ENCODE data around the gene RPL23. TPM values are rescaled to one million over a fixed set of nuclear protein-coding genes. Genes with fewer than 3 reads are reported as not detected.
A peak's percentile ranks its signal among the peaks of the same experiment; 100 is the strongest.

Gene RPL23
- total RNA-seq, 2 donors from 2014 or later, result 845 to 956 TPM

DNA sequence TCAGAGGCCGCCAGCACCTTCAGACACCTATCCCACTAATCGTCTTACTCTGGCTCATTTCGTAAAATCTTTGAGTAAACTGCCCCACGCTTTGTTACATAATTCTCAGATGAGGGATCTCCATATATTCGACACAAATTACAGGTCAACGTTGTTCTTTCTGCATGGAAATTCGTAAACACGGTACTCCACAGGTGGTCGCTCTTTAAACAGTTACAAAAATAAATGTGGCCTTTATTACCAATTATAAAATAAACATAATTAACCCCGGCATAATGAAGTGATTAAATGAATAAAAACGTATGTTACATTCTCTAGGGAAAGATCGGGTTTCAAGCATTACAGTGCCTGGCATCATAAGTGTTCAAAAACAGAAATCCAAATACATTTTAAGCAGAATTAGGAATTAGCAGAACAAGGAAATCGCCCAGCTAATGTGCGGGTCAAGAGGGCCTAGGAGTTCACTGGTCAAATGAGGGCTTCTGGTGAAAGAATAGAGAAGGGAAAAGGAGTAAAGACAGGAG, 53.2 kb downstream of the RPL23 start:
- intact Hi-C loops (cut with DNase I), result no loop called here
- H3K36me3 ChIP-seq, result peaks cover 16% of the 10 kb centered on the region
- H3K27ac ChIP-seq, result peak overlapping the region; percentile 98
- peak overlapping the region; percentile 66 to 96 for H3K9ac ChIP-seq (ENCODE audit: low read depth in 2 of 2, low read length in 2 of 2)
- H3K9me3 ChIP-seq, result no peaks in the 10 kb centered on the region
- TF ChIP-seq, protein P1, sequence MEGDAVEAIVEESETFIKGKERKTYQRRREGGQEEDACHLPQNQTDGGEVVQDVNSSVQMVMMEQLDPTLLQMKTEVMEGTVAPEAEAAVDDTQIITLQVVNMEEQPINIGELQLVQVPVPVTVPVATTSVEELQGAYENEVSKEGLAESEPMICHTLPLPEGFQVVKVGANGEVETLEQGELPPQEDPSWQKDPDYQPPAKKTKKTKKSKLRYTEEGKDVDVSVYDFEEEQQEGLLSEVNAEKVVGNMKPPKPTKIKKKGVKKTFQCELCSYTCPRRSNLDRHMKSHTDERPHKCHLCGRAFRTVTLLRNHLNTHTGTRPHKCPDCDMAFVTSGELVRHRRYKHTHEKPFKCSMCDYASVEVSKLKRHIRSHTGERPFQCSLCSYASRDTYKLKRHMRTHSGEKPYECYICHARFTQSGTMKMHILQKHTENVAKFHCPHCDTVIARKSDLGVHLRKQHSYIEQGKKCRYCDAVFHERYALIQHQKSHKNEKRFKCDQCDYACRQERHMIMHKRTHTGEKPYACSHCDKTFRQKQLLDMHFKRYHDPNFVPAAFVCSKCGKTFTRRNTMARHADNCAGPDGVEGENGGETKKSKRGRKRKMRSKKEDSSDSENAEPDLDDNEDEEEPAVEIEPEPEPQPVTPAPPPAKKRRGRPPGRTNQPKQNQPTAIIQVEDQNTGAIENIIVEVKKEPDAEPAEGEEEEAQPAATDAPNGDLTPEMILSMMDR (IDR thresholded peaks at IDR 0.05), result no peak
- H3K4me1 ChIP-seq, result peaks cover 23% of the 10 kb centered on the region
- DNase-seq, result no peak
- H3K4me3 ChIP-seq, result peak overlapping the region; percentile 79
- no peaks in the 10 kb centered on the region for H3K27me3 ChIP-seq

- intact Hi-C loops (cut with DNase I), result no loop called here
These were observed 53.9 kb downstream of the RPL23 start, which contains the start of gene PIP4K2B for GRCh38 chr17:38799501-38800236. TSS of gene PIP4K2B (minus strand) at chr17:38799556. CDS start at chr17:38799424, 132 bp downstream.

DNA sequence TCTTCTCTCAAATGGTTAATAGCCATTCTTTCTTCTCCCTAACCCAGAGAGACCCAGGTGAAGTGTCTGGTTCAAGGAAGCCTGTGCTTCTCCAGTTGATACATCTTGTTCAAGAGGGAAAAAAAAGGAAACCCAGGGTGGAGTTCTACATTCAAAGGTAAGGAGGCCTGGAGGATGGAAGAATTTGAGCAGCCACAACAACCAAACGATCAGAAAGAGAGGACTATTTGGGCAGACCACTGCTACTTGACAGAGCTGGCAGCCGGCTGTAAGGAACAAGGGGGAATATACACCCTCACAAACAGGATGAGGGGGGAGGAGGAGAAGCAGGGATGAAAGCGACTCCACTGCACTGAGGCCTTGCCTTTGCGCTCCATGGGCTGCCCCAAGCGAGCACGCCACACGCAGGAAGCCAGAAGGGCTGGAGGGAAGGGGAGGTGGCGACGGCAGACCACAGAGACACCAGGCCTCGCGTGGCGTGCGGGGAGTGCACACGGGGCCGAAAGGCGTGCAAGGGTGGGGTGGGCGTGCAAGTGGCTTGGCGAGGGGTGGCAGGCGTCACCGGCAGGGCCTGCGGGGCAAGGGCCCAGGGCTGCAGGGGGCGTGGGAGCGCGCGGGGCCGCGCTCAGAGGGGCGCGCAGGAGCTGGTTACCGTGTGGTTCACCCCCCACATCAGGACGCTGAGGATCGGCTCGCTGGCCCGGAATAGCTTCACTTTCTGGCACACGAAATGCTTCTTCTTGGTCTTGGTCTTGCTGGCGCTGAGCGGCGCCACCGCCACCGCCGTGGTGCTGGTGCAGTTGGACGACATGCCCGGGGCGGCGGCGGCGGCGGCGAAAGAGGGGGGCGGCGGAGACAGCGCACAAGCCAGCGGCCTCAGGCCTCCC, 54.7 kb downstream of the RPL23 start:
- no peaks in the 10 kb centered on the region for H3K27me3 ChIP-seq
- DNase-seq, result peak; percentile 54
- intact Hi-C loops (cut with DNase I), result no loop called here

More at GRCh38 chr17:38799501-38800236, 53.9 kb downstream of the RPL23 start, which contains the start of gene PIP4K2B:
- peak within 1 kb of the TSS; percentile 98 for H3K27ac ChIP-seq
- H3K9me3 ChIP-seq, result no peaks in the 10 kb centered on the region
- H3K27me3 ChIP-seq, result no peaks in the 10 kb centered on the region
- peaks cover 23% of the 10 kb centered on the region for H3K4me1 ChIP-seq
- H3K9ac ChIP-seq (ENCODE audit: low read depth in 2 of 2, low read length in 2 of 2), result peak within 1 kb of the TSS; percentile 91 to 96
- peak; percentile 97 for DNase-seq
- TF ChIP-seq, protein P1 (IDR thresholded peaks at IDR 0.05), result no peak
- peaks cover 12% of the 10 kb centered on the region for H3K36me3 ChIP-seq
- H3K4me3 ChIP-seq, result peak within 1 kb of the TSS; percentile 79

More for the DNA sequence above, 54.7 kb downstream of the RPL23 start:
- Histone ChIP-seq H3K4me1 (peaks cover 23% of the 10 kb centered on the region), H3K4me3 (peak overlapping the region; percentile 79), H3K9ac (ENCODE audit: low read depth in 2 of 2, low read length in 2 of 2) (peak overlapping the region; percentile 82 to 91), H3K9me3 (no peaks in the 10 kb centered on the region), H3K27ac (peak overlapping the region; percentile 98), H3K36me3 (peaks cover 6% of the 10 kb centered on the region)
- TF ChIP-seq, protein P1 (IDR thresholded peaks at IDR 0.05), result no peak

Small RNA genes lying within 50 kb of the gene (microRNA-seq; reads per million reads assigned to microRNA genes)
- not detected for gene MIR4727

Other genes starting within 250 kb of the RPL23 start
- gene SRCIN1, start 247.8 kb downstream of the RPL23 start, total RNA-seq, result 1 to 10 TPM; 1.1 to 4.2 TPM
- gene EPOP, start 178.8 kb downstream of the RPL23 start, total RNA-seq, result 1 to 10 TPM; 1.1 to 1.8 TPM
- gene MLLT6, start 148.4 kb downstream of the RPL23 start, total RNA-seq, result 100 to 1,000 TPM in 1 of 2 donors, 10 to 100 TPM in 1; 74.1 to 109 TPM
- 100 to 1,000 TPM in 1 of 2 donors, 10 to 100 TPM in 1; 82.2 to 152 TPM for gene CISD3, start 123.4 kb downstream of the RPL23 start, total RNA-seq
- 10 to 100 TPM; 27.2 to 45.5 TPM for gene PCGF2, start 105.4 kb downstream of the RPL23 start, total RNA-seq
- gene PSMB3, start 101.0 kb downstream of the RPL23 start, total RNA-seq, result 100 to 1,000 TPM; 160 to 253 TPM
- gene PIP4K2B, start 54.2 kb downstream of the RPL23 start, total RNA-seq, result 10 to 100 TPM; 16.8 to 19.6 TPM
- 10 to 100 TPM; 18.7 TPM for gene CWC25, start 28.4 kb downstream of the RPL23 start, total RNA-seq
- gene LASP1, start 16.3 kb upstream of the RPL23 start, total RNA-seq, result 100 to 1,000 TPM; 297 to 330 TPM
- gene FBXO47, start 113.7 kb upstream of the RPL23 start, total RNA-seq, result not detected